Measurements from ENCODE around the gene SH2D3C.

GRCh38 chr9:127706836-127707241 lies 71.6 kb downstream of the SH2D3C start, which contains the start of gene CFAP157:
- TF ChIP-seq ZNF311 (tag by site-specific recombination; IDR thresholded peaks at IDR 0.05; ENCODE audit: borderline replicate concordance), result no peak
- TF ChIP-seq CTCF (tag by site-specific recombination; IDR thresholded peaks at IDR 0.05), result no peak
- TF ChIP-seq SP3 (tag by site-specific recombination; IDR thresholded peaks at IDR 0.05), result no peak
- no peak for TF ChIP-seq ZNF768 (tag by site-specific recombination; IDR thresholded peaks at IDR 0.05)
- TF ChIP-seq ZNF530 (tag by site-specific recombination; IDR thresholded peaks at IDR 0.05; ENCODE audit: low read depth), result no peak
- no peak for TF ChIP-seq ZSCAN23 (tag by site-specific recombination; IDR thresholded peaks at IDR 0.05)
- no peak for TF ChIP-seq SP2 (tag by site-specific recombination; IDR thresholded peaks at IDR 0.05)
- TF ChIP-seq ZBTB49 (tag by site-specific recombination; IDR thresholded peaks at IDR 0.05; ENCODE audit: low read depth), result no peak
- TF ChIP-seq ZNF585B (tag by site-specific recombination; IDR thresholded peaks at IDR 0.05), result no peak
- TF ChIP-seq TCF7L2 (IDR thresholded peaks at IDR 0.05; ENCODE audit: borderline replicate concordance, low read depth, low read length), result no peak
- no peak for TF ChIP-seq ZBTB26 (tag by site-specific recombination; optimal IDR thresholded peaks at IDR 0.05)
- TF ChIP-seq REST (tag by site-specific recombination; IDR thresholded peaks at IDR 0.05), result no peak
- no peak for TF ChIP-seq BCL11B (tag by site-specific recombination; IDR thresholded peaks at IDR 0.05; ENCODE audit: low read depth)
- no peak for TF ChIP-seq MEIS1 (CRISPR knock-in tag; IDR thresholded peaks at IDR 0.05; ENCODE audit: borderline replicate concordance)

All from HEK293 (cell line).